Measurements from ENCODE around the gene PHACTR3. TPM values are rescaled to one million over a fixed set of nuclear protein-coding genes. Genes with fewer than 3 reads are reported as not detected.

Gene PHACTR3
- total RNA-seq, 1 experiment from 2014 or later: 0.11 TPM

- Mint-ChIP-seq H3K9me3 (ENCODE audit: unreplicated experiment) (no peaks in the 10 kb centered on the region), H3K27me3 (ENCODE audit: insufficient read depth, unreplicated experiment) (peaks cover 43% of the 10 kb centered on the region), H3K4me3 (ENCODE audit: unreplicated experiment) (no peak overlapping the region), H3K27ac (ENCODE audit: unreplicated experiment) (no peak overlapping the region), H3K4me1 (ENCODE audit: low read depth, unreplicated experiment) (no peaks in the 10 kb centered on the region), H3K36me3 (ENCODE audit: insufficient read depth, unreplicated experiment) (no peaks in the 10 kb centered on the region)
- intact Hi-C loops (cut with micrococcal nuclease; ENCODE audit: unreplicated experiment): no loop called here
- H3K36me3 ChIP-seq (ENCODE audit: control insufficient read depth, insufficient read depth, low read length): no peaks in the 10 kb centered on the region
- no peak overlapping the region for H3K4me3 ChIP-seq (ENCODE audit: low read depth, low read length)
- no TSS peak for BruUV-seq (replicated peaks)
- ChIA-PET CTCF (interaction anchor here (0.7 kb wide), 1 partner anchor 16 kb away, joined by 4 read pairs; no protein-coding TSS in a partner anchor), POLR2A (no interaction called here)
- no peak for DNase-seq
- no peaks in the 10 kb centered on the region for H3K4me1 ChIP-seq
- H3K27me3 ChIP-seq (replicated peaks; ENCODE audit: control insufficient read depth, insufficient read depth, low read length): peaks cover 8% of the 10 kb centered on the region
- no peak for TF ChIP-seq CTCF (IDR thresholded peaks at IDR 0.05; ENCODE audit: insufficient read depth in 1 of 2, low read depth in 1 of 2, low read length in 1 of 2, severe bottlenecking in 1 of 2, unreplicated experiment in 1 of 2)
- H3K9me3 ChIP-seq: no peaks in the 10 kb centered on the region
Measured at GRCh38 chr20:59600472-59600871, 3.9 kb upstream of the PHACTR3 start.

GRCh38 chr20:59602546-59603080 lies 1.7 kb upstream of the PHACTR3 start:
- no peak overlapping the region for H3K27ac Mint-ChIP-seq (ENCODE audit: unreplicated experiment)
- TF ChIP-seq CTCF (IDR thresholded peaks at IDR 0.05; ENCODE audit: insufficient read depth in 1 of 2, low read depth in 1 of 2, low read length in 1 of 2, severe bottlenecking in 1 of 2, unreplicated experiment in 1 of 2): no peak
- no peaks in the 10 kb centered on the region for H3K9me3 ChIP-seq
- BruUV-seq (replicated peaks): no TSS peak
- no peaks in the 10 kb centered on the region for H3K4me1 ChIP-seq
- no peaks in the 10 kb centered on the region for H3K36me3 Mint-ChIP-seq (ENCODE audit: insufficient read depth, unreplicated experiment)
- peaks cover 51% of the 10 kb centered on the region for H3K27me3 Mint-ChIP-seq (ENCODE audit: insufficient read depth, unreplicated experiment)
- peaks cover 8% of the 10 kb centered on the region for H3K27me3 ChIP-seq (replicated peaks; ENCODE audit: control insufficient read depth, insufficient read depth, low read length)
- H3K4me3 Mint-ChIP-seq (ENCODE audit: unreplicated experiment): no peak overlapping the region
- H3K4me1 Mint-ChIP-seq (ENCODE audit: low read depth, unreplicated experiment): no peaks in the 10 kb centered on the region
- no peak for DNase-seq
- intact Hi-C loops (cut with micrococcal nuclease; ENCODE audit: unreplicated experiment): no loop called here
- POLR2A ChIA-PET: no interaction called here
- CTCF ChIA-PET: no interaction called here
- H3K4me3 ChIP-seq (ENCODE audit: low read depth, low read length): no peak overlapping the region
- H3K9me3 Mint-ChIP-seq (ENCODE audit: unreplicated experiment): no peaks in the 10 kb centered on the region
- no peaks in the 10 kb centered on the region for H3K36me3 ChIP-seq (ENCODE audit: control insufficient read depth, insufficient read depth, low read length)

GRCh38 chr20:59603176-59603575 lies 1.2 kb upstream of the PHACTR3 start:
- POLR2A ChIA-PET: no interaction called here
- peaks cover 8% of the 10 kb centered on the region for H3K27me3 ChIP-seq (replicated peaks; ENCODE audit: control insufficient read depth, insufficient read depth, low read length)
- no TSS peak for BruUV-seq (replicated peaks)
- Mint-ChIP-seq H3K27ac (ENCODE audit: unreplicated experiment) (no peak overlapping the region), H3K9me3 (ENCODE audit: unreplicated experiment) (no peaks in the 10 kb centered on the region), H3K4me1 (ENCODE audit: low read depth, unreplicated experiment) (no peaks in the 10 kb centered on the region), H3K36me3 (ENCODE audit: insufficient read depth, unreplicated experiment) (no peaks in the 10 kb centered on the region), H3K27me3 (ENCODE audit: insufficient read depth, unreplicated experiment) (peaks cover 51% of the 10 kb centered on the region), H3K4me3 (ENCODE audit: unreplicated experiment) (no peak overlapping the region)
- H3K9me3 ChIP-seq: no peaks in the 10 kb centered on the region
- no peak for DNase-seq
- no peak for TF ChIP-seq CTCF (IDR thresholded peaks at IDR 0.05; ENCODE audit: insufficient read depth in 1 of 2, low read depth in 1 of 2, low read length in 1 of 2, severe bottlenecking in 1 of 2, unreplicated experiment in 1 of 2)
- H3K4me1 ChIP-seq: no peaks in the 10 kb centered on the region
- no peaks in the 10 kb centered on the region for H3K36me3 ChIP-seq (ENCODE audit: control insufficient read depth, insufficient read depth, low read length)
- CTCF ChIA-PET: interaction anchor here (0.7 kb wide), 1 partner anchor 464 kb away, joined by 3 read pairs; no protein-coding TSS in a partner anchor
- no peak overlapping the region for H3K4me3 ChIP-seq (ENCODE audit: low read depth, low read length)
- intact Hi-C loops (cut with micrococcal nuclease; ENCODE audit: unreplicated experiment): no loop called here
